HFF-Myc (cell line): Measurements from ENCODE around the gene PES1.

ENCODE experiments used
- DNase-seq: peaks from one replicate; pipeline ENCODE4 v3.0.0-alpha.2; 2011; ENCODE audit warnings: low read depth; ENCODE audit errors: extremely low read depth
- H3K4me3 ChIP-seq: replicated peaks from 2 replicates; pipeline ENCODE4 v1.5.1; 2011; ENCODE audit warnings: low read depth, mild to moderate bottlenecking, control low read depth, low read length
- CTCF ChIP-seq: IDR thresholded peaks from 2 replicates; pipeline ENCODE4 v1.5.1; 2012; ENCODE audit warnings: mild to moderate bottlenecking, low read depth, low read length, control low read depth; ENCODE audit errors: missing control alignments

PES1 gene

GRCh38 chr22:30531651-30532608 lies 59.8 kb downstream of the PES1 start:
- H3K4me3 ChIP-seq, result no peak overlapping the region
- TF ChIP-seq CTCF, result no peak
- no peak for DNase-seq

- DNase-seq, result no peak
- H3K4me3 ChIP-seq, result no peak overlapping the region
- no peak for TF ChIP-seq CTCF
These were observed 65.1 kb downstream of the PES1 start for GRCh38 chr22:30526656-30527055.
